A549 (cell line): ENCODE measurements around the gene TXNRD1. TPM values are rescaled to one million over a fixed set of nuclear protein-coding genes. Genes with fewer than 3 reads are reported as not detected.

Source experiments
- BCL3 ChIP-seq: fragments of >200 bp; sonication (Bioruptor Twin); formaldehyde crosslinking; IDR thresholded peaks from 3 replicates; pipeline ENCODE4 v1.6.1; 2016
- CEBPB ChIP-seq, 2 experiments: fragments of >200 bp in 1 of 2; sonication (Bioruptor Twin) in 1 of 2; formaldehyde crosslinking in 1 of 2; IDR thresholded peaks; 2 replicates each; pipeline ENCODE4 v1.6.1; 2012 to 2016
- CHD2 ChIP-seq: fragments of 150-350 bp; IDR thresholded peaks from 2 replicates; pipeline ENCODE4 v1.6.1; 2014; ENCODE audit warnings: low read length; ENCODE audit not compliant: partially characterized antibody
- CHD4 ChIP-seq: fragments of 200-600 bp; sonication (generic); IDR thresholded peaks from 2 replicates; pipeline ENCODE4 v1.6.1; 2016; ENCODE audit warnings: antibody characterized with exemption, mild to moderate bottlenecking, borderline replicate concordance
- EHF ChIP-seq: fragments of 250-450 bp; sonication (Bioruptor Pico); IDR thresholded peaks from 2 replicates; pipeline ENCODE4 v1.5.0; 2020; ENCODE audit warnings: mild to moderate bottlenecking
- FOSB ChIP-seq: fragments of 250-450 bp; sonication (Bioruptor Pico); IDR thresholded peaks from 2 replicates; pipeline ENCODE4 v1.5.0; 2020; ENCODE audit warnings: mild to moderate bottlenecking, moderate library complexity
- FOSL2 ChIP-seq, 2 experiments: fragments of 450-650 bp in 1 of 2; fragments of >200 bp in 1 of 2; sonication (Bioruptor Twin) in 1 of 2; formaldehyde crosslinking; IDR thresholded peaks; 2 replicates each; pipeline versions ENCODE4 v1.5.0 to v1.6.1; 2016 to 2020; ENCODE audit warnings: mild to moderate bottlenecking in 1 of 2, moderate library complexity in 1 of 2
- HES2 ChIP-seq: fragments of >200 bp; sonication (Bioruptor Twin); formaldehyde crosslinking; IDR thresholded peaks from 2 replicates; pipeline ENCODE4 v1.6.1; 2016
- HOXB13 ChIP-seq: fragments of 250-450 bp; sonication (Bioruptor Pico); IDR thresholded peaks from 2 replicates; pipeline ENCODE4 v1.5.0; 2020; ENCODE audit warnings: low read depth, mild to moderate bottlenecking, moderate library complexity
- HOXB5 ChIP-seq: fragments of 250-450 bp; sonication (Bioruptor Pico); IDR thresholded peaks from 2 replicates; pipeline ENCODE4 v1.5.0; 2020; ENCODE audit warnings: mild to moderate bottlenecking, moderate library complexity
- JUN ChIP-seq, 2 experiments: fragments of >200 bp; sonication (Bioruptor Twin); formaldehyde crosslinking; IDR thresholded peaks; 2 replicates in 1 of 2; 3 replicates in 1 of 2; pipeline ENCODE4 v1.6.1; 2016 to 2017
- KDM5A ChIP-seq: fragments of 200-600 bp; sonication (generic); IDR thresholded peaks from 2 replicates; pipeline ENCODE4 v1.6.1; 2016; ENCODE audit warnings: antibody characterized with exemption, mild to moderate bottlenecking
- MAZ ChIP-seq: fragments of 150-350 bp; IDR thresholded peaks from 2 replicates; pipeline ENCODE4 v1.6.1; 2014; ENCODE audit warnings: antibody characterized with exemption, low read depth, low read length, borderline replicate concordance
- NPAS2 ChIP-seq: fragments of 250-450 bp; sonication (Bioruptor Pico); IDR thresholded peaks from 2 replicates; pipeline ENCODE4 v1.8.0; 2022; ENCODE audit warnings: mild to moderate bottlenecking, moderate library complexity, borderline replicate concordance
- PHF8 ChIP-seq: fragments of 200-600 bp; sonication (generic); IDR thresholded peaks from 2 replicates; pipeline ENCODE4 v1.6.1; 2016; ENCODE audit warnings: low read depth, mild to moderate bottlenecking, antibody characterized with exemption, moderate library complexity, borderline replicate concordance
- POLR2A ChIP-seq: IDR thresholded peaks from 2 replicates; pipeline ENCODE4 v1.6.1; 2012; ENCODE audit warnings: mild to moderate bottlenecking, low read length
- POLR2AphosphoS2 ChIP-seq: conservative IDR thresholded peaks from 2 replicates; pipeline ENCODE4 v1.6.1; 2012; ENCODE audit warnings: low read length, improper control_type of control experiment, inconsistent platforms
- RAD21 ChIP-seq, 2 experiments: fragments of >200 bp in 1 of 2; sonication (Bioruptor Twin) in 1 of 2; formaldehyde crosslinking in 1 of 2; IDR thresholded peaks in 1 of 2; conservative IDR thresholded peaks in 1 of 2; 2 replicates in 1 of 2; 3 replicates in 1 of 2; pipeline ENCODE4 v1.6.1; 2012 to 2018; ENCODE audit warnings: inconsistent platforms in 1 of 2
- RCOR1 ChIP-seq: fragments of 150-350 bp; IDR thresholded peaks from 2 replicates; pipeline ENCODE4 v1.6.1; 2014; ENCODE audit warnings: antibody characterized with exemption, low read length, low read depth
- REST ChIP-seq: fragments of 200-600 bp; sonication (generic); IDR thresholded peaks from 2 replicates; pipeline ENCODE4 v1.6.1; 2016; ENCODE audit warnings: antibody characterized with exemption, mild to moderate bottlenecking, moderate library complexity
- RFX5 ChIP-seq: fragments of 450-650 bp; IDR thresholded peaks from 2 replicates; pipeline ENCODE4 v1.7.1; 2014; ENCODE audit warnings: antibody characterized with exemption, mild to moderate bottlenecking, moderate library complexity
- RNF2 ChIP-seq: fragments of 200-600 bp; sonication (generic); IDR thresholded peaks from 2 replicates; pipeline ENCODE4 v1.6.1; 2016; ENCODE audit warnings: low read depth, mild to moderate bottlenecking, antibody characterized with exemption, moderate library complexity, borderline replicate concordance
- SMC3 ChIP-seq: fragments of >200 bp; sonication (Bioruptor Twin); formaldehyde crosslinking; IDR thresholded peaks from 3 replicates; pipeline ENCODE4 v1.6.1; 2018; ENCODE audit warnings: inconsistent platforms
- SREBF2 ChIP-seq: fragments of 450-650 bp; IDR thresholded peaks from 2 replicates; pipeline ENCODE4 v1.6.1; 2014; ENCODE audit warnings: mild to moderate bottlenecking, moderate library complexity
- TP53 ChIP-seq: fragments of 250-450 bp; sonication (Bioruptor Pico); IDR thresholded peaks from 2 replicates; pipeline ENCODE4 v1.5.0; 2021; ENCODE audit warnings: mild to moderate bottlenecking, moderate library complexity
- ZC3H11A ChIP-seq: fragments of 450-650 bp; IDR thresholded peaks from 2 replicates; pipeline ENCODE4 v1.6.1; 2014; ENCODE audit warnings: antibody characterized with exemption, mild to moderate bottlenecking
- ZFP36 ChIP-seq: fragments of 450-650 bp; IDR thresholded peaks from 2 replicates; pipeline ENCODE4 v1.6.1; 2014; ENCODE audit warnings: borderline replicate concordance; ENCODE audit not compliant: partially characterized antibody
- ZNF302 ChIP-seq: fragments of 250-450 bp; sonication (Bioruptor Pico); IDR thresholded peaks from 2 replicates; pipeline ENCODE4 v1.9.0; 2021; ENCODE audit warnings: inconsistent platforms, mild to moderate bottlenecking, moderate library complexity
- polyA plus RNA-seq, 4 experiments: library from polyadenylated mRNA; depleted of rRNA in 3 of 4; stranded (reverse); fragments of >200 nt; fragmentation: RNase III in 1 of 4; extraction: RNeasy Plus Mini Kit Qiagen cat#74134 plus additional on column Dnase treatment in 1 of 4; gene quantifications; 2 replicates in 3 of 4; 3 replicates in 1 of 4; pipeline ENCODE4 v1.2.3, GENCODE V29; 2011 to 2017

The TXNRD1 gene
- polyA plus RNA-seq, 2 of the 4 experiments (the other 2 are of a cell fraction) = 899 to 1,230 TPM

- no peak for TF ChIP-seq KDM5A
- no peak for TF ChIP-seq CHD4
- no peak; the same call in 1 of the 2 replicates for TF ChIP-seq POLR2A
- no peak for TF ChIP-seq SREBF2
- no peak for TF ChIP-seq RCOR1
- peak; percentile 20 to 46; a peak in 1 of 5 replicates for TF ChIP-seq JUN (IDR thresholded peaks at IDR 0.05)
- TF ChIP-seq ZNF302 (CRISPR knock-in tag) = no peak
- TF ChIP-seq HES2 = no peak
- TF ChIP-seq ZC3H11A = no peak
- TF ChIP-seq EHF (CRISPR knock-in tag) = peak; percentile 74; the same call in 1 of the 2 replicates
- no peak for TF ChIP-seq HOXB13 (CRISPR knock-in tag)
- TF ChIP-seq FOSB = peak; percentile 90; the same call in 1 of the 2 replicates
- TF ChIP-seq NPAS2 = no peak
- TF ChIP-seq BCL3 = no peak
- no peak for TF ChIP-seq ZFP36
- TF ChIP-seq RNF2 = no peak
- no peak for TF ChIP-seq CHD2
- no peak for TF ChIP-seq SMC3
- no peak for TF ChIP-seq FOSL2 (IDR thresholded peaks at IDR 0.05)
- TF ChIP-seq FOSL2 (CRISPR knock-in tag; IDR thresholded peaks at IDR 0.05) = no peak; the same call in 1 of the 2 replicates
- TF ChIP-seq CEBPB (IDR thresholded peaks at IDR 0.05) = no peak
- TF ChIP-seq TP53 = peak; percentile 93
- TF ChIP-seq MAZ = no peak
- TF ChIP-seq REST = no peak; the same call in 1 of the 2 replicates
- TF ChIP-seq PHF8 = no peak
- no peak for TF ChIP-seq HOXB5 (CRISPR knock-in tag)
- peak; percentile 94 for TF ChIP-seq POLR2AphosphoS2
- no peak for TF ChIP-seq RFX5
- no peak for TF ChIP-seq RAD21 (conservative IDR thresholded peaks at IDR 0.05 in 1 of 2, IDR thresholded peaks at IDR 0.05 in 1 of 2)
- TF ChIP-seq, all 56 proteins: peak for 9
Measured at GRCh38 chr12:104292872-104293794, 77.6 kb downstream of the TXNRD1 start (continued).
